HUDEP-2 (cell line): Measurements from ENCODE around the gene VPS8.

Experiments
- DNase-seq, 76 experiments: peaks; one replicate each; lab custom pipeline; 2025; ENCODE audit not compliant: unreplicated experiment in 76 of 76; lab: John Stamatoyannopoulos, UW

Gene VPS8

GRCh38 chr3:185075547-185075946 is 263.6 kb downstream of the VPS8 start:
- DNase-seq: no peak

- no peak for DNase-seq
Observed at GRCh38 chr3:185076219-185076618, 264.3 kb downstream of the VPS8 start.

GRCh38 chr3:185079625-185080024 is 267.7 kb downstream of the VPS8 start:
- DNase-seq: no peak

GRCh38 chr3:185081521-185081920 is 269.6 kb downstream of the VPS8 start:
- DNase-seq: no peak

- DNase-seq: no peak
Observed at GRCh38 chr3:185082149-185082548, 270.2 kb downstream of the VPS8 start.

- DNase-seq: no peak
Observed at GRCh38 chr3:185082829-185083228, 270.9 kb downstream of the VPS8 start.

- DNase-seq: no peak
Observed at GRCh38 chr3:185084402-185084801, 272.4 kb downstream of the VPS8 start.

- no peak for DNase-seq
Observed at GRCh38 chr3:185084901-185085300, 272.9 kb downstream of the VPS8 start.

GRCh38 chr3:185087419-185087818 is 275.5 kb downstream of the VPS8 start:
- DNase-seq: no peak

GRCh38 chr3:185089343-185089742 is 277.4 kb downstream of the VPS8 start:
- no peak for DNase-seq

- DNase-seq: no peak
Observed at GRCh38 chr3:185089751-185090150, 277.8 kb downstream of the VPS8 start.

- DNase-seq: no peak
Observed at GRCh38 chr3:185090811-185091210, 278.8 kb downstream of the VPS8 start.

- no peak for DNase-seq
Observed at GRCh38 chr3:185093116-185093515, 281.1 kb downstream of the VPS8 start.

- DNase-seq: no peak
Observed at GRCh38 chr3:185094697-185095096, 282.7 kb downstream of the VPS8 start.
